GM21528 (cell line): ENCODE data around the gene CACNA2D1.

Source experiments
- ATAC-seq: cut with Tn5 transposase; IDR thresholded peaks from one replicate; pipeline ENCODE4 v1.9.1; 2021; ENCODE audit warnings: mild to moderate bottlenecking, moderate library complexity; ENCODE audit not compliant: unreplicated experiment, low FRiP score

The CACNA2D1 gene

GRCh38 chr7:82358009-82358578 lies 85.5 kb downstream of the CACNA2D1 start:
- ATAC-seq, result no peak

DNA sequence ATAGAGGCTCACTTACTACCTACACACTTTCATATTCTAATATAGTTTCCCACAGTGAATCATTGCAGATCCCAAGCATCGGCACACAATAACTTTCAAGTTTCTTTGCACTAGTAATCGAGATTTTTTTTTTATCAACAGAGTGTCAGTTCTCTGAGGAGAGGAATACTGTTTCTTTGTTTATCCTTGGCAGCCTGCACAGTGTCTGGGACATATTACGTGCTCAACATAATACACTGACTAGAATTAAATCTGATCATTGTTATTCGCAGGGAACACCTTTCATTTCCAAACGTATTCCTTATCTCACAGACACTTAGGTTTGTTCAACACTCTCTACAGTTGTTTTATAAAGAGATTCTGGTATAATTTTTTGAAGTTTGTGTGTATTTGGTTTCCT lies 95.3 kb downstream of the CACNA2D1 start:
- ATAC-seq, result no peak

GRCh38 chr7:82347808-82348207 lies 95.8 kb downstream of the CACNA2D1 start:
- ATAC-seq, result no peak

DNA sequence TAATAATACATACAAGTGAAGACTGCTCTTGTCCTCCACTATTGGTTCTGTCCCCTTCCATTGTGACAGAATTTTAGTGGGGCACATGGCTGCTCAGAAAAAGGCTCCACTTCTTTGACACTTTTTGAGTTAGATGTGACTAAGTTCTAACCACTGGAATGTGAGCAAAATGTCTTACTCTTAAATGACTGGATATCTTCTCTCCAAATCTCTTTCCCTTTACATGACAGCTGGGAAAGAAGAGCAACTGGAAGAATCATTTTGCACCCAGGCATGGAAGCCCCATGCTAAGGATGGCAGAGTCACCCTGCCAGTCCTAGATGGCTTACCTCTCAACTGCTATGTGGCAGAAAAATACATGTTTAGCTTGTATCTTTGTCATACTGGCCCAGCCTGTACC lies 97.7 kb downstream of the CACNA2D1 start:
- no peak for ATAC-seq

DNA sequence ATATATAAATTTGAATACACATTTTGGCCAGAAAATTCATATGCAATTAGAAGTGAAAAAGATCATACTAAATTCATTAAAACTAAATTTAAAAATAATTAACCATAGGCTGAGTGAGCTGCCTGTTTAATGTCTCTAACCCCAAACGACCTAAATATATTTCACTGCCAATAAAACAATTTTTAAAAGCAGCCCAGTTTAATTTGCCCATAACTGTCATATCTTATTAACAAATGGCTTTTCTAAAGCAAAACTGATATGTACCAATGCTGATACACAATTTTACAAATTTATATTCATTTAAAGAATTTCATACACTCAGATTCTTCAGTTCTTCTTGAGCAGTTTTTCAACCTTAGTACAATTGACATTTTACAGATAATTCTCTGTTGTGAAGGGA lies 99.9 kb downstream of the CACNA2D1 start:
- ATAC-seq, result no peak

DNA sequence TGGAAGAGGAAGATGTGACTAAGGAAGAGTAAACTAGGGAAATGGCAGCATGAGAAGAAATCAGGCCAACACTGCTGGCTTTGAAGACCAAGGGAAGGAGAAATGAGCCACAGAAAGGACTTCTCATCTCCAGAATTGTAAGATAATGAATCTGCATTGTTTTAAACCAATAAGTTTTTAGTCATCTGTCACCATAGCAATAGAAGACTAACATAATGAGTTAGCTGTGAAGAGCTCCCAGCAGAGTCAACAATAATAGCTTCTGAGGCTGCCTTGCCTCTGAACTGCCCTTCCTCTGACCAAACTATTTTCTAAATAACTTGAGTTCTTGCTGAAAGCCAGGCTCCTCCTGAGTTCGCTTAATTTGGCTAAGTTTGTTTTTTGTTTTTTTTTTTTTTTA lies 103.6 kb downstream of the CACNA2D1 start:
- ATAC-seq, result no peak

DNA sequence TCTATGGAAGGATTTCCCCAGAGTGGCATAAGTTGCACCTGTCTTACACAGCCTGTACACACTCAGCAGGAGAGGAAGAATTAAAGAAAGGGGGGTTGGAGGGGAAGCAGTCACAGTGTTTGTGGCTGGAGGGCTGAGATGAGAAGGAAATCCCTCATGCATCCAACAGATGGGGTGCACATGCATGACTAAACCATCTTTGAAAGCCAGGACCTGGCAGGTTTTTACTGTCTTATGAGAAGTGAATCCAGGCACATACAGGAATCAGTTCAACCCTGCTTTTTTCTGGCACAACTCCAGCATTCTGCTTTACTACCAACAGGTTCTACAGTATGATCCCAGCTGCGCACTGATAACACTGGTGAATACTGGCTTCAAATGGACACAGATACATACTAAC lies 107.7 kb downstream of the CACNA2D1 start:
- no peak for ATAC-seq

- no peak for ATAC-seq
These were observed 108.6 kb downstream of the CACNA2D1 start for GRCh38 chr7:82335001-82335400.

DNA sequence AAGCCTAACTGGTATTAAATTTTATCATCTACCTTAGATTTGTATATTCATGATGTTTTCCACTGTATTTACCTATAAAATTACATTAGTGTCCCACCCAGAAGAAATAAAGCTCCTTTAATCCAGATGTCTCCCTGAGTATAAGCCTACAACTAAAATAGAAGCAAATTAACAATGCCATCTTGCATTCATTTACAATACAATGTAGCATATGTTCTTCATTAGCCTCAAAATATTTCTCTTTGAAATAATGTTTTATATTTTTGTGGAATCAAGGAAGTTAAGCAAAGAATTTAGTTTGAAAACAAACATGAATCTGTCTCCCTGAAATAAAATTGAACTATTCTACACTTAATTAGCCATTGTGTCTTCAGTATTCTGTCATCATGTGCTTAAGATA lies 112.3 kb downstream of the CACNA2D1 start:
- no peak for ATAC-seq

DNA sequence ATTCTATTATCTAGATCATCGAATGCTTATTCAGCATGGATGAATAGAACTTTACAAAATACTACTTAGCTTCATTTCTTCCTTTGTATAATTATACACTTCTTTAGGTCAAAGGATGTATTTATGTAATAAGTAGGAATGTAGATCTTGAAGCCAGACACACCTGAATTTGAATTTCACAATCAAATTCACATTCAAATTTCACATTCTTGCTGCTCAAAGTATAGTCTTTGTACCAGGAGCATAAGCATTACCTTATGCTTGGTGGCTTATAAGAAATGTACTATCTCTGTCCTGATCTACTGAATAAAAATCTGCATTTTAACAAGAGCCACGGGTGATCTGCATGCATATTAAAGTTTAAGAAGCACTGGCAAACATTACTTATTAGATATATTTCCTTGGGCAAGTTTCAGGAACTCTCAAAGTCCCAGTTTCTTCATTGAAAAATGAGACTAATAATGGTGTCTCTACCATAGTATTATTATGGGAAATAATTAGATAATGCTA lies 112.8 kb downstream of the CACNA2D1 start:
- ATAC-seq, result no peak

DNA sequence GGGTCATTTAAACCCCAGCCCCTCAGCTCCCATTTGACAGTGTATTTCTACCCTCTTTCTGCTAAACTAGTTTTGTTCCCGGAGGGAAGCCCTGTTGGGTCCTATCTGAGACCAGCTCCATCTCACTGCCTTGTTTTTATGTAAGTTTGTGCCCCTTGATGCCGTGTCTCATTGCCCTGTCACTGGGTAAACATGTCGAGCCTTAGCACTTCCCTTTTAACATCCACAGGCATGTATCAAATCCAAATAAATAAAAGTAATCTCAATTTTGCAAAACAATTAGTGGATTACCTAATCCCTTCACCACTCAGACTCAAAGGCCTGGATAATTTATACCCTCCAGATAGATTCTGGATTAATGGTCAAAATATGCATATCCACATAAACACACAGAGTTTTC lies 115.7 kb downstream of the CACNA2D1 start:
- no peak for ATAC-seq

DNA sequence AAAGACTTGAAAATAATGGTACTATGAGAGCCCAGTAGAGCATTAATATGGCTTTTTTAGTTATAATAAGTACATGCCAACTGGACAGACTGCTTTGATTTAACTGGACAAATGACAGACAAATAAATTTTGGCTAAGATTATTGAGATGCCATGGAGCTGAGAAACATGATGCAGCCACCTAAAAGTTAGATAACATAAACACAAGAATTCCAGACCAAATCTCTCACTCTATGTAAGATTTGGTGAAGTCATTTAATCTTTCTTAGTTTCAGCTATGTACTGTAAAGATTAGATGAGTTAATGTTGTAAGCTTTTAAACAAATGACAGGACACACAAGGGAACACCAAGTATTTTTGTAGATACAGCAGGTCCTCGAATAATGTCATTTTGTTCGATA lies 118.2 kb downstream of the CACNA2D1 start:
- ATAC-seq, result no peak

- no peak for ATAC-seq
These were observed 119.8 kb downstream of the CACNA2D1 start for GRCh38 chr7:82323806-82324205.

GRCh38 chr7:82319674-82320118 lies 123.9 kb downstream of the CACNA2D1 start:
- ATAC-seq, result no peak

DNA sequence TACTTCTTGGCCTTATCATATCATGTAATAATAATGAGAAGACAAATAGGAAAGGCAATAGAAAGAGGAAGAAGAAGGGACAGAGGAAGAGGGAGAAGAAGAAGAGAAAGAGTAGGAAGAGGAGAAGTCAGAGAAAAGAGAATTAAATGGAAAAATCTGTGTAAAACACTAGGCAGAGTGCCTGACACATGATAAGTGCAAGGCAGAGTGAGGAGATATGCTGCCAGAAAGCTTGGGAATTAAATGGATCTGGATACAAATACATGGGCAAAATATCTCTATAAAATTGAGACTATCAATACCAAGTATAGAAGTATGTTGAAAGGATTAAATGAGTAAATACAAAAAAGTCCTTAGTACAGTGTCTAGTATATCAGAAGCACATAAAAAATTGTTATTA lies 124.8 kb downstream of the CACNA2D1 start:
- ATAC-seq, result no peak

DNA sequence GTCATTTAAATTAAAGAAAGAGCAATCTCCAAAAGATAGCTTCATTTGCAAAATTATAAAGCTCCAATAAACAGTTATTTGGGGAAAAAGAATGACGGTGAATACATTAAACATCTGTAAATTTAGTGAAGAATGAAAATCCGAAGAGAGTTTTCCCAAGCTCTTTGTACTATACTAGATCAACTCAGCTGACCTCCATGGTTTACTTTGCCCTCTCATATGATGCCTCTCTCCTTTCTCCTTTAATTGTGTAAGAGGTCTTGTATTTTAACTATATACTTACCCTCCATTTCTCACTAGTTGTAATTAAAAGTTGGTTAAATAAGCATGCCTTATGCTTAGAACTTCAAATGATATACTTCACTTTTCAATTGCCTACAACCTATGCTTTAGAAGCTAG lies 125.8 kb downstream of the CACNA2D1 start:
- no peak for ATAC-seq

GRCh38 chr7:82317257-82317721 lies 126.3 kb downstream of the CACNA2D1 start:
- no peak for ATAC-seq

DNA sequence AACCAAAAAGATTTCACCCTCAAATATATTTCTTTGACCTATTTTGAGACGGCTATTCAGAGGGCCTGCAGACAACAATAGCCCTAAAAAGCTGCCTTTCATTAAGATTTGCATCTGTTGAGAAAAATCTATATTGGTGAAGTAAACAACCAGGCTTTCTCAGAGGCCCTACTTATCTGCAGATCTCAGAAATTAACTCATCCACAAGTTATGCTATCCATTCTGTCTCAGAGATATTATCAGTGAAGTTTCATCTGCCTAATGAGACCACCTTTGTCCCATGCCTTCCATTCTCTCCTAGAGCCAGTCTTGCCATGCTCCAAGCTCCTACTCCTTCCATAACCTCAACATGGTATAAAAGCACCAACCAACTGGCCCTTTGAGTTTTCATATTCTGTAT lies 130.3 kb downstream of the CACNA2D1 start:
- no peak for ATAC-seq

- no peak for ATAC-seq
These were observed 130.9 kb downstream of the CACNA2D1 start for GRCh38 chr7:82312646-82313045.

DNA sequence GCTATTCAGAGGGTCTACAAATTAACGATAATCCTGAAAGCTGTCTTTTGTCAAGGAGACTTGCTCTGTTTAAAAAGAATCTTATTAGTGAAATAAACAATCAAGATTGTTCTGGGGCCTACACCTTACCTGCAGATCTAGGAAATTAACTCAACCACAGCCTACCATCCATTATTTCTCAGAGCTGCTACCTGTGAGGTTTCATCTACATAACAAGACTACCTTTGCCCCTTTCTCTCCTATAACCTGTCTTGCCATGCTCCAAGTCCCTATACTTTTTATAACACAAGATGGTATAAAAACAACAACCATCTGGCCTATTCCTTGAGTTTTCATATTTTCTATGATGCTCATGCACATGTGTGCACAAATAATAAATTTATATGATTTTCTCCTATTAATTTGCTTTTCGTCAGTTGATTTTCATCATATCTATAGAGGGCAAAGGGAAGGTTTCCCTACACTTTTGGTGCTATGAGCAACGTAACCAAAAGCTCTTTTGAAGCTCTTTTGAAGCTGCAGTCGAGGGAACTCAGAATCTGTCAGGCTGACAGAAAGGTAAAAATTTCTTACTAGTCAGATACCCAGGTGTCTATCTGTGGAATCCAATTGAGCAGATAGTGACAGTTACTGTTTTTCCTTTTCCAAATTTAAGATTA lies 138.1 kb downstream of the CACNA2D1 start:
- no peak for ATAC-seq

- ATAC-seq, result no peak
These were observed 148.7 kb downstream of the CACNA2D1 start for GRCh38 chr7:82294865-82295264.

- no peak for ATAC-seq
These were observed 149.2 kb downstream of the CACNA2D1 start for GRCh38 chr7:82294382-82294784.
